Measurements from ENCODE around the gene CACFD1.

The CACFD1 gene

GRCh38 chr9:133519693-133520092 is 59.9 kb downstream of the CACFD1 start:
- H3K4me3 ChIP-seq (replicated peaks; ENCODE audit: low read depth, low read length): no peak overlapping the region
- peak; percentile 32 for DNase-seq (ENCODE audit: low read depth)
- TF ChIP-seq, protein P1, sequence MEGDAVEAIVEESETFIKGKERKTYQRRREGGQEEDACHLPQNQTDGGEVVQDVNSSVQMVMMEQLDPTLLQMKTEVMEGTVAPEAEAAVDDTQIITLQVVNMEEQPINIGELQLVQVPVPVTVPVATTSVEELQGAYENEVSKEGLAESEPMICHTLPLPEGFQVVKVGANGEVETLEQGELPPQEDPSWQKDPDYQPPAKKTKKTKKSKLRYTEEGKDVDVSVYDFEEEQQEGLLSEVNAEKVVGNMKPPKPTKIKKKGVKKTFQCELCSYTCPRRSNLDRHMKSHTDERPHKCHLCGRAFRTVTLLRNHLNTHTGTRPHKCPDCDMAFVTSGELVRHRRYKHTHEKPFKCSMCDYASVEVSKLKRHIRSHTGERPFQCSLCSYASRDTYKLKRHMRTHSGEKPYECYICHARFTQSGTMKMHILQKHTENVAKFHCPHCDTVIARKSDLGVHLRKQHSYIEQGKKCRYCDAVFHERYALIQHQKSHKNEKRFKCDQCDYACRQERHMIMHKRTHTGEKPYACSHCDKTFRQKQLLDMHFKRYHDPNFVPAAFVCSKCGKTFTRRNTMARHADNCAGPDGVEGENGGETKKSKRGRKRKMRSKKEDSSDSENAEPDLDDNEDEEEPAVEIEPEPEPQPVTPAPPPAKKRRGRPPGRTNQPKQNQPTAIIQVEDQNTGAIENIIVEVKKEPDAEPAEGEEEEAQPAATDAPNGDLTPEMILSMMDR (IDR thresholded peaks at IDR 0.05; ENCODE audit: low read length, missing control alignments): no peak

GRCh38 chr9:133520121-133520835 is 60.5 kb downstream of the CACFD1 start:
- no peak overlapping the region for H3K4me3 ChIP-seq (replicated peaks; ENCODE audit: low read depth, low read length)
- TF ChIP-seq, protein P1 (IDR thresholded peaks at IDR 0.05; ENCODE audit: low read length, missing control alignments): no peak
- DNase-seq (ENCODE audit: low read depth): no peak

Data from fibroblast of pulmonary artery (primary cell).